Measurements from ENCODE around the gene GJB4. TPM values are rescaled to one million over a fixed set of nuclear protein-coding genes. Genes with fewer than 3 reads are reported as not detected.
A peak's percentile ranks its signal among the peaks of the same experiment; 100 is the strongest.
"Not testable (repeated sequence)": the region's sequence is repeated elsewhere in the genome, so short reads cannot be mapped to it uniquely, and the experiment has no call there.

The GJB4 gene
- under 1 TPM in 3 of 4 donors, not detected in 1; 0.14 to 0.25 (median 0.16) TPM for polyA plus RNA-seq (ENCODE audit: insufficient read length in 4 of 4)

- DNase-seq (ENCODE audit: low read depth in 4 of 4, low spot score in 2 of 4), result no peak
These were observed at the start of gene GJB4 for GRCh38 chr1:34759503-34760357. GJB4 (plus strand) TSS chr1:34759740; CDS start chr1:34761255, 1,515 bp downstream.

GRCh38 chr1:34710812-34711211 lies 48.7 kb upstream of the GJB4 start:
- DNase-seq (ENCODE audit: low read depth in 4 of 4, low spot score in 2 of 4), result peak in 3 of 4 donors; percentile 32 to 39 (median 32)

GRCh38 chr1:34711485-34711884 lies 48.1 kb upstream of the GJB4 start:
- no peak for DNase-seq (ENCODE audit: low read depth in 4 of 4, low spot score in 2 of 4)

DNA sequence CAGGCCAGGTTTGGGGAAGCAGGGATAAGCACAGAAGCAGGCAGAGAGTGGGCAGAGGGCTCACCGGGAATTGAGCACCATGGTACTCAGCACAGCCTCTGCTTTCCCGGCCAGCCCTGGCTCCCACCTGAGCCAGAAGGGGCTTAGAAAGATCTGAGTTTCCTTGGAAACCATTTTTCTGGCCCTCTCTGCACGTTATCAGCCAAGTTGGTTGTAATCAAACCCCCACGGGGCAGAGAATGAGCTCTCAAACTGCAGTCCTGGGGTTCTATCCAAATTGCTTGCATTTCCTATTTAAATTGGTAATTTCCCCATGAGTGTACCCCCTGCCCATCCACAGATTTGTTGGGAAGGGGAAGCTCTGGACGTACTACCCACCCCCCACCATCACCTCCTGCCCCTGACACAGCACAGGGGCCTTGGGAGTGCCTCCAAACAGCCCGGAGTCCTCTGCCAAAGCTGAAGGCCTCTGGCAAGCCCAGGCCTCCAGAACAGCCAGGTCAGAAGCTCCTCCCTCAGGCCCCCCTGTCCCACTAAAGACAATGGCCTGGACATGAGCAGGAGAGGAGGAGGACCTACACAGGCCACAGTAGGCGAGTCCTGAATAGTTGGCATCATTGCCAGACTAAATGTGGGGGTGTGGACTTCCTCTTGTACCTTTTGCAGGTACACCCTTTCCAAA lies 47.4 kb upstream of the GJB4 start:
- no peak for DNase-seq (ENCODE audit: low read depth in 4 of 4, low spot score in 2 of 4)

DNA sequence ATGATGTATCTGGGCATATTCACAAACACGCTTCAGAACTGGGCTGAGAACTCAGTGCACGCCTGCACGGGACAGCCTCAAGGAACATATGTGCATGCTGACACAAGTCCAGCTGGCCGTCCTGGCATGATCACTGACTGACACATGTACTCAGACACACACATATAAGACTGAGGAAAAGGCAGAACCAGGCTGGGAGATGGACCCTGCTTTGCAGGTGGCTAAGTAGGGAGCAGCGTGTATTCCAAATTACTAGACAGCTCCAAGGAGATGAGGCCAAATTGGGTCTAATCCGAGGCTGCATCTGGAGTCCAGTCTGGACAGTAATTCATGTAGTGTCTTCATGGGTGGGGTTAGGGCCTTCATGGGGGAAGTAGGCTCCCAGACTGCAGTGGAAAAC lies 46.1 kb upstream of the GJB4 start:
- no peak for DNase-seq (ENCODE audit: low read depth in 4 of 4, low spot score in 2 of 4)

GRCh38 chr1:34714386-34714785 lies 45.2 kb upstream of the GJB4 start:
- no peak for DNase-seq (ENCODE audit: low read depth in 4 of 4, low spot score in 2 of 4)

- DNase-seq (ENCODE audit: low read depth in 4 of 4, low spot score in 2 of 4), result no peak
These were observed 44.4 kb upstream of the GJB4 start for GRCh38 chr1:34715139-34715538.

DNA sequence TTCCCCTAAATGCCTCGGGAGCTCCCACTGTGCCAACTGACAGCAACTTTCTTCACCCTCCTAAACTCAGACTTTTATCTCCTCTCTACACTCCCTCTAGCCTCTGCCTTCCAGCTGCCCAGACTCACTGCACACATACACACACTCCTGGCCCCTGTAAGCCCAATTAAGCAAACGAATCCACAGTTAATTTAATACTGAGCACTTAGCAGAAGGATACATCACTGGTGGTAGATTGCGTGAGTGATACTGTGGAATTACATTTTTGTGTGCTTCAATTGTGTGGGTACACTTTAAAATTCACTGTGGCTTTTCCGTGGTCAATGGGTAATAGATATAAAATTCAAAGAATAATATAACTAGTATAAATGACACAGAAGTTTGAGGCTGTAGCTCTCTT lies 38.3 kb upstream of the GJB4 start:
- DNase-seq (ENCODE audit: low read depth in 4 of 4, low spot score in 2 of 4), result no peak

GRCh38 chr1:34721646-34722355 lies 37.7 kb upstream of the GJB4 start:
- DNase-seq (ENCODE audit: low read depth in 4 of 4, low spot score in 2 of 4), result no peak

DNA sequence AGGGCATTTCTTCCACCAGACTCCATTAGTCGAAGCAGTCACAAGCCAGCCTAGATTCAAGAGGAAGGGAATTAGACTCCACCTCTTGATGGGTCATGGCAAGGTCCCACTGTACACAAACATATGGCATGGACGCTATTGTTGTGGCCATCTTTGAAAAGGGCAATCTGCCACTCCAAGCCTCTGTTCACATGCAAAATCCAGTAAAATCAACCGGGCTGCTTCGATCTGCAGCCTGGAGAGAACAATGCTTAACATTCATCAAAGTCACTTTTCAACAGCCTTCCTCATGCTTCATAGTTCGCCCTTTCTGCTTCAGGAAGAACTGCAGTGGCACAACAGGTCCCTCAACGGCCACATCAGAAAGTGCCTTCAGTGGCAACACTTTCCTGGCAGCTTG lies 32.7 kb upstream of the GJB4 start:
- no peak for DNase-seq (ENCODE audit: low read depth in 4 of 4, low spot score in 2 of 4)

DNA sequence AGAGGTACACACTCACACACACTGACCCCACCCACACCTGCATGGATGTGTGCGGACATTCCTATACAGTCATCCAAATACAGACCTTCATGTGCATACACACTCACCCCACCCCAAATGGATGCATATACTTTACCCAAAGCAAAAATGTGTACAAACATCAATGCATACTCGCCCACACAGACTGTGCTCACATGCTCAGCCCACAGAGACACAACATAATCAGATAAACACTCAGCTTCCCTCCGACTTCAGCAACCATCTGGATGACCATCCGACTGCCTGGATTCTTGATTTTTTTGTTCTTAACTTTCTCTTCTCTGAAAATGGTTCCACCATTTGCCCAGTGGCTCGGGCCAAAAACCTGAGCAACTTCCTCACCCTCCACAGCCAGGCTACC lies 29.1 kb upstream of the GJB4 start:
- no peak for DNase-seq (ENCODE audit: low read depth in 4 of 4, low spot score in 2 of 4)

GRCh38 chr1:34732831-34733230 lies 26.7 kb upstream of the GJB4 start:
- DNase-seq (ENCODE audit: low read depth in 4 of 4, low spot score in 2 of 4), result not testable (repeated sequence)

DNA sequence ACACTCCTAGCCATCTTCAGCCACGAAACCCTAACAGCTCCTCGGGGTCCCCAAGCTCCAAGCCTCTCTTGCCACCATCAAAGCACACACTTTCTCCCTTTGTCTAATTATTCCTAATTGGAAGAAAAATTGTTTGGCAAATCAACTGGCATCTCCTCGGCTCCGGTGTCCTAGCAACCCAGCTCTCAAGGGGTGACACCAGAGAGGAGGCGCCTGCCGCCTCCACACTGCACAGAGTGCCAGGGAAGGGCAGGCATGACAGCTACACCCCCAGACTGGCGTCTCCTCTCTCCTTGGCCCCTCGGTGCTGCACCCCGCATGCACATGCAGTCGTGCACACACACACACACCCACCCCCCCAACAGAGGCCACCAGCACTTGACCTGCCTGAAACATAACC lies 22.8 kb upstream of the GJB4 start:
- DNase-seq (ENCODE audit: low read depth in 4 of 4, low spot score in 2 of 4), result no peak

- not testable (repeated sequence) for DNase-seq (ENCODE audit: low read depth in 4 of 4, low spot score in 2 of 4)
These were observed 22.3 kb upstream of the GJB4 start for GRCh38 chr1:34737236-34737635.

DNA sequence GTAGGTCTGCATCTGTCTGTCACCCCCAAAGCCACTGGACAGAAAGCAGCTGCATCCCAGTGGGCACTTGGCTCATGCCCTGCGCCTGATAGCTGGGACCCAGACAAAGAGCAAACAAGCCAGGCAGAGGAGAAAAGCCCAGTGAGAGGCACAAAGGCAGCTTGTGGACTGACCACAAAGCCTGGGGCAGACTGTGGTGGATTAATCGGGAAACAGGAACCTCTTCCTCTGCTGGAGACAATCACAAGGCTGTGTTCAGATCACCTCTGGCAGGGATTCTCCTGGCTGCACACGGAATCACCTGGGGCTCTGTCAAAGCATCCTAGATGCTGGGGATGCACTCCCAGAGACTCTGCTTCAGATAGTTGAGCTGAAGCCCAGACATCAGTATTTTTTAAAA lies 19.9 kb upstream of the GJB4 start:
- DNase-seq (ENCODE audit: low read depth in 4 of 4, low spot score in 2 of 4), result no peak

- peak in 1 of 4 donors; percentile 7 for DNase-seq (ENCODE audit: low read depth in 4 of 4, low spot score in 2 of 4)
These were observed 19.2 kb upstream of the GJB4 start for GRCh38 chr1:34740161-34740868.

GRCh38 chr1:34742667-34743270 lies 16.8 kb upstream of the GJB4 start:
- DNase-seq (ENCODE audit: low read depth in 4 of 4, low spot score in 2 of 4), result peak; percentile 19 to 54 (median 36)

DNA sequence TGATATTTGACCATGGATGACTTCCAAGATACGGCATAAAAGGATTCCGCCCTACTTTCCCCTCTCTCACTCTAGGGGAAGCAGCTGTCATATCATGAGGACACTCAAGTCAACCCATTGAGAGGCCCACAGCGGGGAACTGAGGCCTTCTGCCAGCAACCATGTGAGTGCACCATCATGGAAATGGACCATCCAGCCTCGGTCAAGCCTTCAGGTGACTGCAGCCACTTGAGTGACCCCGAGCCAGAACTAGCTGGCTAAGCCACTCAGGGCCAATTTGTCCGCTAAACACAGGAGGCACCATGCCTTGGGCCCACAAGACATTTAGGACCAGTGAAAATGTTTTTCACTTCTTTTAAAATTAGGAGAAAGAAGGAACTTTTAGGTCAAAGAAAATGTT lies 15.8 kb upstream of the GJB4 start:
- DNase-seq (ENCODE audit: low read depth in 4 of 4, low spot score in 2 of 4), result no peak

GRCh38 chr1:34744851-34745250 lies 14.7 kb upstream of the GJB4 start:
- DNase-seq (ENCODE audit: low read depth in 4 of 4, low spot score in 2 of 4), result no peak

GRCh38 chr1:34745666-34746065 lies 13.9 kb upstream of the GJB4 start:
- no peak for DNase-seq (ENCODE audit: low read depth in 4 of 4, low spot score in 2 of 4)
